GM12892 (cell line): ENCODE results near the gene TOMM40L.

Experiments
- POLR2A ChIP-seq: IDR thresholded peaks from 2 replicates; pipeline ENCODE4 v1.6.1; 2011; ENCODE audit warnings: low read depth, low read length, control low read depth
- POLR2AphosphoS5 ChIP-seq: IDR thresholded peaks from 2 replicates; pipeline ENCODE4 v1.6.1; 2011; ENCODE audit warnings: low read depth, low read length, control low read depth
- TAF1 ChIP-seq: IDR thresholded peaks from 2 replicates; pipeline ENCODE4 v1.6.1; 2011; ENCODE audit warnings: low read depth, mild to moderate bottlenecking, control low read depth, low read length, borderline replicate concordance

GRCh38 chr1:161182214-161182613 lies 43.6 kb upstream of the TOMM40L start:
- TF ChIP-seq POLR2A (no peak), POLR2AphosphoS5 (no peak), TAF1 (no peak)
